ACC112 (cell line): ENCODE data around the gene FAM174B.

Source experiments
- H2AFZ ChIP-seq: fragments of 200-600 bp; sonication (generic); one replicate; pipeline ENCODE4 v1.6.0; 2017; ENCODE audit warnings: antibody characterized with exemption, low read length; ENCODE audit not compliant: unreplicated experiment
- H3K27ac ChIP-seq: fragments of 200-600 bp; sonication (generic); 2 replicates; pipeline ENCODE4 v1.5.1; 2014; ENCODE audit warnings: low read depth, mild to moderate bottlenecking, antibody characterized with exemption, low read length, moderate library complexity
- H3K27me3 ChIP-seq: fragments of 200-600 bp; sonication (generic); 2 replicates; pipeline ENCODE4 v1.6.1; 2014; ENCODE audit warnings: mild to moderate bottlenecking, antibody characterized with exemption, low read length, moderate library complexity, mixed read lengths; ENCODE audit not compliant: insufficient read depth
- H3K36me3 ChIP-seq: fragments of 200-600 bp; sonication (generic); 2 replicates; pipeline ENCODE4 v1.6.1; 2016; ENCODE audit warnings: mild to moderate bottlenecking, antibody characterized with exemption, low read length, moderate library complexity, mixed read lengths; ENCODE audit not compliant: insufficient read depth
- H3K4me1 ChIP-seq: fragments of 200-600 bp; sonication (generic); one replicate; pipeline ENCODE4 v1.6.1; 2016; ENCODE audit warnings: low read length, mixed read lengths; ENCODE audit not compliant: insufficient read depth, unreplicated experiment, control insufficient read depth
- H3K4me3 ChIP-seq: fragments of 200-600 bp; sonication (generic); 2 replicates; pipeline ENCODE4 v1.5.1; 2014; ENCODE audit warnings: mild to moderate bottlenecking, low read depth, low read length
- H3K79me2 ChIP-seq: fragments of 200-600 bp; sonication (generic); one replicate; pipeline ENCODE4 v1.6.0; 2016; ENCODE audit warnings: low read length; ENCODE audit not compliant: control insufficient read depth, unreplicated experiment, insufficient read depth

FAM174B gene

GRCh38 chr15:92631721-92632120 lies 23.9 kb downstream of the FAM174B start:
- H3K27me3 ChIP-seq = no peaks in the 10 kb centered on the region
- no peaks in the 10 kb centered on the region for H3K79me2 ChIP-seq
- no peak overlapping the region for H3K4me3 ChIP-seq
- no peaks in the 10 kb centered on the region for H3K36me3 ChIP-seq
- no peak overlapping the region for H2AFZ ChIP-seq
- no peaks in the 10 kb centered on the region for H3K4me1 ChIP-seq
- no peak overlapping the region for H3K27ac ChIP-seq

- Histone ChIP-seq H3K79me2 (no peaks in the 10 kb centered on the region), H3K36me3 (no peaks in the 10 kb centered on the region), H3K4me3 (no peak overlapping the region), H3K4me1 (peaks cover 4% of the 10 kb centered on the region), H3K27ac (no peak overlapping the region), H2AFZ (no peak overlapping the region), H3K27me3 (no peaks in the 10 kb centered on the region)
Observed at GRCh38 chr15:92629975-92630626, 25.5 kb downstream of the FAM174B start.

GRCh38 chr15:92629276-92629974 lies 26.1 kb downstream of the FAM174B start:
- H2AFZ ChIP-seq = no peak overlapping the region
- no peak overlapping the region for H3K4me3 ChIP-seq
- no peaks in the 10 kb centered on the region for H3K79me2 ChIP-seq
- no peaks in the 10 kb centered on the region for H3K36me3 ChIP-seq
- H3K27ac ChIP-seq = no peak overlapping the region
- no peaks in the 10 kb centered on the region for H3K27me3 ChIP-seq
- peaks cover 9% of the 10 kb centered on the region for H3K4me1 ChIP-seq

- peaks cover 9% of the 10 kb centered on the region for H3K4me1 ChIP-seq
- no peaks in the 10 kb centered on the region for H3K27me3 ChIP-seq
- no peaks in the 10 kb centered on the region for H3K79me2 ChIP-seq
- H3K36me3 ChIP-seq = no peaks in the 10 kb centered on the region
- H3K27ac ChIP-seq = no peak overlapping the region
- H2AFZ ChIP-seq = no peak overlapping the region
- no peak overlapping the region for H3K4me3 ChIP-seq
Observed at GRCh38 chr15:92627014-92627413, 28.6 kb downstream of the FAM174B start.

- no peak overlapping the region for H3K4me3 ChIP-seq
- no peaks in the 10 kb centered on the region for H3K27me3 ChIP-seq
- no peaks in the 10 kb centered on the region for H3K79me2 ChIP-seq
- no peaks in the 10 kb centered on the region for H3K36me3 ChIP-seq
- H3K27ac ChIP-seq = no peak overlapping the region
- peaks cover 9% of the 10 kb centered on the region for H3K4me1 ChIP-seq
- no peak overlapping the region for H2AFZ ChIP-seq
Observed at GRCh38 chr15:92625251-92625980, 30.2 kb downstream of the FAM174B start.

GRCh38 chr15:92624401-92624991 lies 31.1 kb downstream of the FAM174B start:
- Histone ChIP-seq H3K36me3 (no peaks in the 10 kb centered on the region), H3K79me2 (no peaks in the 10 kb centered on the region), H3K4me1 (peaks cover 9% of the 10 kb centered on the region), H2AFZ (no peak overlapping the region), H3K27me3 (no peaks in the 10 kb centered on the region), H3K4me3 (no peak overlapping the region), H3K27ac (no peak overlapping the region)

- Histone ChIP-seq H3K4me1 (peaks cover 9% of the 10 kb centered on the region), H3K4me3 (no peak overlapping the region), H3K27me3 (no peaks in the 10 kb centered on the region), H3K79me2 (no peaks in the 10 kb centered on the region), H3K27ac (no peak overlapping the region), H2AFZ (no peak overlapping the region), H3K36me3 (no peaks in the 10 kb centered on the region)
Observed at GRCh38 chr15:92623435-92623834, 32.1 kb downstream of the FAM174B start.

- Histone ChIP-seq H3K27ac (no peak overlapping the region), H3K27me3 (no peaks in the 10 kb centered on the region)
Observed at GRCh38 chr15:92621972-92622533, 33.5 kb downstream of the FAM174B start.

GRCh38 chr15:92620991-92621390 lies 34.6 kb downstream of the FAM174B start:
- Histone ChIP-seq H3K79me2 (no peaks in the 10 kb centered on the region), H3K36me3 (no peaks in the 10 kb centered on the region), H3K4me1 (peaks cover 9% of the 10 kb centered on the region), H3K4me3 (no peak overlapping the region), H3K27me3 (no peaks in the 10 kb centered on the region), H3K27ac (no peak overlapping the region), H2AFZ (no peak overlapping the region)

More at GRCh38 chr15:92621972-92622533, 33.5 kb downstream of the FAM174B start:
- no peaks in the 10 kb centered on the region for H3K36me3 ChIP-seq
- no peak overlapping the region for H3K4me3 ChIP-seq
- no peak overlapping the region for H2AFZ ChIP-seq
- H3K4me1 ChIP-seq = peaks cover 9% of the 10 kb centered on the region
- no peaks in the 10 kb centered on the region for H3K79me2 ChIP-seq
